ENCODE results near the gene NR1H2.

GRCh38 chr19:50328873-50329145 is 47.4 kb upstream of the NR1H2 start:
- TF ChIP-seq CTCF (IDR thresholded peaks at IDR 0.05; ENCODE audit: poor library complexity) = no peak
- TF ChIP-seq EZH2 (IDR thresholded peaks at IDR 0.05; ENCODE audit: borderline replicate concordance) = no peak
- no peak for TF ChIP-seq EZH2phosphoT487 (IDR thresholded peaks at IDR 0.05; ENCODE audit: low read depth, severe bottlenecking, unreplicated experiment)
